KMS-11 (cell line): ENCODE data around the gene KCNH3.
"Not testable (repeated sequence)": the region's sequence is repeated elsewhere in the genome, so short reads cannot be mapped to it uniquely, and the experiment has no call there.

Source experiments
- H2AFZ ChIP-seq: fragments of 200-600 bp; sonication (generic); 2 replicates; pipeline ENCODE4 v1.6.1; 2016; ENCODE audit warnings: antibody characterized with exemption, mixed run types, low read depth
- H3K27ac ChIP-seq: fragments of 200-600 bp; sonication (generic); 2 replicates; pipeline ENCODE4 v1.6.1; 2016; ENCODE audit warnings: mild to moderate bottlenecking, mixed run types
- H3K27me3 ChIP-seq: fragments of 200-600 bp; sonication (generic); 2 replicates; pipeline ENCODE4 v1.6.1; 2017; ENCODE audit warnings: mild to moderate bottlenecking, low read depth, mixed run types, moderate library complexity; ENCODE audit not compliant: insufficient read depth
- H3K36me3 ChIP-seq: fragments of 200-600 bp; sonication (generic); 2 replicates; pipeline ENCODE4 v1.6.1; 2017; ENCODE audit warnings: mild to moderate bottlenecking, mixed run types; ENCODE audit not compliant: insufficient read depth
- H3K4me1 ChIP-seq: fragments of 200-600 bp; sonication (generic); 2 replicates; pipeline ENCODE4 v1.6.1; 2016; ENCODE audit warnings: mild to moderate bottlenecking, low read depth, mixed run types; ENCODE audit not compliant: poor library complexity, severe bottlenecking
- H3K4me2 ChIP-seq: fragments of 200-600 bp; sonication (generic); 2 replicates; pipeline ENCODE4 v1.7.0; 2016; ENCODE audit warnings: mild to moderate bottlenecking, mixed run types
- H3K4me3 ChIP-seq: fragments of 200-600 bp; sonication (generic); IDR thresholded peaks from 2 replicates; pipeline ENCODE4 v1.6.1; 2017; ENCODE audit warnings: low read depth, low read length, mixed read lengths; ENCODE audit not compliant: insufficient read depth
- H3K79me2 ChIP-seq: fragments of 200-600 bp; sonication (generic); 2 replicates; pipeline ENCODE4 v1.6.1; 2016; ENCODE audit warnings: low read depth, mixed run types; ENCODE audit not compliant: insufficient read depth
- H3K9ac ChIP-seq: fragments of 200-600 bp; sonication (generic); 2 replicates; pipeline ENCODE4 v1.6.1; 2016; ENCODE audit warnings: mild to moderate bottlenecking, mixed run types
- H4K20me1 ChIP-seq: fragments of 200-600 bp; sonication (generic); 2 replicates; pipeline ENCODE4 v1.6.1; 2016; ENCODE audit warnings: mild to moderate bottlenecking, mixed run types; ENCODE audit not compliant: insufficient read depth
- CTCF ChIP-seq: fragments of 200-600 bp; sonication (generic); conservative IDR thresholded peaks from 2 replicates; pipeline ENCODE4 v1.6.1; 2017; ENCODE audit warnings: low read depth, mild to moderate bottlenecking, antibody characterized with exemption, low read length, moderate library complexity, mixed read lengths

KCNH3 gene

GRCh38 chr12:49603721-49604120 lies 64.9 kb downstream of the KCNH3 start:
- Histone ChIP-seq H3K79me2 (no peaks in the 10 kb centered on the region), H3K9ac (no peak overlapping the region), H2AFZ (no peak overlapping the region), H3K4me2 (no peak overlapping the region), H3K27ac (no peak overlapping the region), H4K20me1 (no peaks in the 10 kb centered on the region), H3K4me3 (no peak overlapping the region), H3K27me3 (no peaks in the 10 kb centered on the region), H3K36me3 (no peaks in the 10 kb centered on the region), H3K4me1 (no peaks in the 10 kb centered on the region)
- TF ChIP-seq CTCF, result no peak

GRCh38 chr12:49604856-49605255 lies 66.0 kb downstream of the KCNH3 start:
- no peak overlapping the region for H3K4me3 ChIP-seq
- H3K27me3 ChIP-seq, result no peaks in the 10 kb centered on the region
- no peaks in the 10 kb centered on the region for H3K4me1 ChIP-seq
- no peak overlapping the region for H3K4me2 ChIP-seq
- no peaks in the 10 kb centered on the region for H4K20me1 ChIP-seq
- H3K27ac ChIP-seq, result no peak overlapping the region
- no peak overlapping the region for H2AFZ ChIP-seq
- no peaks in the 10 kb centered on the region for H3K79me2 ChIP-seq
- H3K9ac ChIP-seq, result no peak overlapping the region
- no peaks in the 10 kb centered on the region for H3K36me3 ChIP-seq
- no peak for TF ChIP-seq CTCF

- not testable (repeated sequence) for H3K27ac ChIP-seq, H3K4me1 ChIP-seq, H3K4me3 ChIP-seq, H3K36me3 ChIP-seq, H3K9ac ChIP-seq, H3K27me3 ChIP-seq, H3K4me2 ChIP-seq, H2AFZ ChIP-seq, H4K20me1 ChIP-seq, H3K79me2 ChIP-seq
These were observed 66.7 kb downstream of the KCNH3 start, which contains the start of gene FAM186B for GRCh38 chr12:49605539-49605938. Gene FAM186B (minus strand): TSS chr12:49605639. CDS start chr12:49605477, 162 bp downstream.
